GM23248 (cell line): Measurements from ENCODE around the gene TMEM38B. TPM values are rescaled to one million over a fixed set of nuclear protein-coding genes. Genes with fewer than 3 reads are reported as not detected.

Experiments
- DNase-seq: peaks from one replicate; pipeline ENCODE4 v3.0.0-alpha.2; 2015
- H2AFZ ChIP-seq: fragments of 200-600 bp; sonication (generic); 2 replicates; pipeline ENCODE4 v1.6.1; 2016; ENCODE audit warnings: antibody characterized with exemption
- H3F3A ChIP-seq: fragments of 200-600 bp; sonication (generic); 2 replicates; pipeline ENCODE4 v1.6.1; 2016; ENCODE audit warnings: mild to moderate bottlenecking, antibody characterized with exemption, mixed run types; ENCODE audit not compliant: insufficient read depth
- H3K27ac ChIP-seq: fragments of 200-600 bp; sonication (generic); 2 replicates; pipeline ENCODE4 v1.5.1; 2016; ENCODE audit warnings: mild to moderate bottlenecking
- H3K27me3 ChIP-seq: fragments of 200-600 bp; sonication (generic); replicated peaks from 2 replicates; pipeline ENCODE4 v1.6.1; 2016; ENCODE audit warnings: mild to moderate bottlenecking; ENCODE audit not compliant: insufficient read depth
- H3K36me3 ChIP-seq: fragments of 200-600 bp; sonication (generic); 2 replicates; pipeline ENCODE4 v1.6.1; 2016; ENCODE audit warnings: low read depth, mild to moderate bottlenecking
- H3K4me1 ChIP-seq: fragments of 200-600 bp; sonication (generic); 2 replicates; pipeline ENCODE4 v1.6.1; 2016; ENCODE audit warnings: mild to moderate bottlenecking; ENCODE audit not compliant: insufficient read depth
- H3K4me2 ChIP-seq: fragments of 200-600 bp; sonication (generic); one replicate; pipeline ENCODE4 v1.6.1; 2016; ENCODE audit warnings: mild to moderate bottlenecking; ENCODE audit not compliant: unreplicated experiment
- H3K4me3 ChIP-seq: fragments of 200-600 bp; sonication (generic); 2 replicates; pipeline ENCODE4 v1.5.1; 2016; ENCODE audit warnings: mild to moderate bottlenecking
- H3K79me2 ChIP-seq: fragments of 200-600 bp; sonication (generic); 2 replicates; pipeline ENCODE4 v1.6.1; 2016; ENCODE audit warnings: mild to moderate bottlenecking; ENCODE audit not compliant: insufficient read depth
- H3K9ac ChIP-seq: fragments of 200-600 bp; sonication (generic); 2 replicates; pipeline ENCODE4 v1.6.1; 2016; ENCODE audit warnings: mild to moderate bottlenecking
- H3K9me2 ChIP-seq: fragments of 200-600 bp; sonication (generic); 2 replicates; pipeline ENCODE4 v1.6.1; 2016; ENCODE audit warnings: mixed run types, mild to moderate bottlenecking, moderate library complexity; ENCODE audit not compliant: insufficient read depth
- H3K9me3 ChIP-seq: fragments of 200-600 bp; sonication (generic); one replicate; pipeline ENCODE4 v1.6.1; 2017; ENCODE audit warnings: low read depth
- H4K20me1 ChIP-seq: fragments of 200-600 bp; sonication (generic); 2 replicates; pipeline ENCODE4 v1.6.0; 2016; ENCODE audit not compliant: insufficient read depth
- EZH2 ChIP-seq: fragments of 200-600 bp; sonication (generic); IDR thresholded peaks from 2 replicates; pipeline ENCODE4 v1.6.1; 2018; ENCODE audit warnings: antibody characterized with exemption, mild to moderate bottlenecking; ENCODE audit not compliant: insufficient read depth, poor library complexity, severe bottlenecking
- EZH2phosphoT487 ChIP-seq: fragments of 200-600 bp; sonication (generic); IDR thresholded peaks from 2 replicates; pipeline ENCODE4 v1.6.1; 2018; ENCODE audit warnings: antibody characterized with exemption, moderate library complexity, mild to moderate bottlenecking, low read depth; ENCODE audit not compliant: insufficient read depth
- WGBS, 2 experiments: methylation state at CpG; one replicate each; pipeline ENCODE4 v1.1.6; 2015 to 2017; ENCODE audit warnings: low lambda C conversion rate in 2 of 2, low coverage in 1 of 2; ENCODE audit errors: missing lambda C conversion rate in 2 of 2; 5-methylcytosine and 5-hydroxymethylcytosine counted together
- in situ Hi-C: fragments of 300-500 bp; cut with MboI; formaldehyde crosslinking; loops from 2 replicates; pipeline ENCODE4 v1.15.0; 2020
- polyA plus RNA-seq: library from polyadenylated mRNA; unstranded; fragments of >200 nt; fragmentation: Nextera tagmentation; extraction: Ambion mirVana; gene quantifications from 2 replicates; pipeline ENCODE4 v1.2.1, GENCODE V29; 2016
- total RNA-seq: library from RNA; depleted of rRNA; stranded (reverse); fragments of >200 nt; shearing (Covaris generic); gene quantifications from 2 replicates; pipeline ENCODE4 v1.2.3, GENCODE V29; 2014

The TMEM38B gene
- total and polyA plus RNA-seq, 2 experiments from 2014 or later = 6.2 to 9.1 TPM

GRCh38 chr9:105697871-105698270 lies 3.5 kb downstream of the TMEM38B start:
- H4K20me1 ChIP-seq = no peaks in the 10 kb centered on the region
- DNase-seq = no peak
- no peaks in the 10 kb centered on the region for H3K79me2 ChIP-seq
- H3K4me3 ChIP-seq = no peak overlapping the region
- no peak overlapping the region for H2AFZ ChIP-seq
- H3K4me1 ChIP-seq = no peaks in the 10 kb centered on the region; the same call in 1 of the 2 replicates
- in situ Hi-C loops = no loop called here
- 80 to 93% methylated on average over 4 of the region's 4 CpGs for WGBS, 2 experiments
- no peaks in the 10 kb centered on the region for H3K9me3 ChIP-seq
- H3K36me3 ChIP-seq = no peaks in the 10 kb centered on the region
- H3K9me2 ChIP-seq = no peaks in the 10 kb centered on the region
- H3K27ac ChIP-seq = no peak overlapping the region
- H3K4me2 ChIP-seq = no peak overlapping the region
- H3K9ac ChIP-seq = no peak overlapping the region
- H3K27me3 ChIP-seq = no peaks in the 10 kb centered on the region
- TF ChIP-seq EZH2 = no peak
- no peak for TF ChIP-seq EZH2phosphoT487
- H3F3A ChIP-seq = peaks cover 5% of the 10 kb centered on the region; the same call in 1 of the 2 replicates

GRCh38 chr9:105698348-105698870 lies 4.1 kb downstream of the TMEM38B start:
- H3K4me2 ChIP-seq = no peak overlapping the region
- no peaks in the 10 kb centered on the region for H3K9me3 ChIP-seq
- TF ChIP-seq EZH2 = no peak
- no peak for TF ChIP-seq EZH2phosphoT487
- H3K36me3 ChIP-seq = no peaks in the 10 kb centered on the region
- no peak for DNase-seq
- no peaks in the 10 kb centered on the region; the same call in 1 of the 2 replicates for H3K4me1 ChIP-seq
- in situ Hi-C loops = no loop called here
- no peaks in the 10 kb centered on the region for H3K9me2 ChIP-seq
- no peaks in the 10 kb centered on the region for H3K79me2 ChIP-seq
- 90 to 96% methylated on average over 1 of the region's 1 CpG for WGBS, 2 experiments
- H3K4me3 ChIP-seq = no peak overlapping the region
- H3K27me3 ChIP-seq = no peaks in the 10 kb centered on the region
- H4K20me1 ChIP-seq = no peaks in the 10 kb centered on the region
- H3K27ac ChIP-seq = no peak overlapping the region
- H3K9ac ChIP-seq = no peak overlapping the region
- H3F3A ChIP-seq = peaks cover 5% of the 10 kb centered on the region; the same call in 1 of the 2 replicates
- no peak overlapping the region for H2AFZ ChIP-seq

GRCh38 chr9:105700668-105701067 lies 6.3 kb downstream of the TMEM38B start:
- TF ChIP-seq EZH2 (no peak), EZH2phosphoT487 (no peak)
- 95 to 97% methylated on average over 1 of the region's 1 CpG for WGBS, 2 experiments
- Histone ChIP-seq H3K27ac (no peak overlapping the region), H3K4me1 (no peaks in the 10 kb centered on the region), H3K79me2 (no peaks in the 10 kb centered on the region), H3K9me2 (no peaks in the 10 kb centered on the region), H3F3A (peaks cover under 1% of the 10 kb centered on the region; the same call in 1 of the 2 replicates), H3K27me3 (no peaks in the 10 kb centered on the region), H4K20me1 (no peaks in the 10 kb centered on the region), H3K9me3 (no peaks in the 10 kb centered on the region), H3K9ac (no peak overlapping the region), H3K4me2 (no peak overlapping the region), H2AFZ (no peak overlapping the region), H3K36me3 (no peaks in the 10 kb centered on the region), H3K4me3 (no peak overlapping the region)
- no peak for DNase-seq
- in situ Hi-C loops = loop anchor here (25.0 kb wide), 1 partner anchor 263 kb away; the partner anchor contains the start of gene FSD1L

- H3F3A ChIP-seq = no peaks in the 10 kb centered on the region
- WGBS, 2 experiments = 98 to 100% methylated on average over 2 of the region's 2 CpGs
- no peaks in the 10 kb centered on the region for H4K20me1 ChIP-seq
- H3K4me3 ChIP-seq = no peak overlapping the region
- TF ChIP-seq EZH2phosphoT487 (no peak), EZH2 (no peak)
- H3K4me1 ChIP-seq = no peaks in the 10 kb centered on the region
- no peak overlapping the region for H3K9ac ChIP-seq
- in situ Hi-C loops = loop anchor here (25.0 kb wide), 1 partner anchor 264 kb away; the partner anchor contains the start of gene FSD1L
- no peaks in the 10 kb centered on the region for H3K9me2 ChIP-seq
- no peak overlapping the region for H2AFZ ChIP-seq
- no peaks in the 10 kb centered on the region for H3K27me3 ChIP-seq
- no peaks in the 10 kb centered on the region for H3K36me3 ChIP-seq
- H3K27ac ChIP-seq = no peak overlapping the region
- no peak overlapping the region for H3K4me2 ChIP-seq
- no peaks in the 10 kb centered on the region for H3K9me3 ChIP-seq
- no peak for DNase-seq
- no peaks in the 10 kb centered on the region for H3K79me2 ChIP-seq
These were observed 6.8 kb downstream of the TMEM38B start for GRCh38 chr9:105701145-105701544.
